NOMO-1 treated with dmso at 0.1 percent for 144 hours (cell line): ENCODE data around the gene CACHD1.
A peak's percentile ranks its signal among the peaks of the same experiment; 100 is the strongest.

Source experiments
- DNase-seq: peaks from one replicate; lab custom pipeline; 2025; ENCODE audit not compliant: unreplicated experiment; lab: John Stamatoyannopoulos, UW

Gene CACHD1

GRCh38 chr1:64519901-64520300 lies 50.0 kb downstream of the CACHD1 start:
- DNase-seq = no peak

GRCh38 chr1:64522740-64523139 lies 52.8 kb downstream of the CACHD1 start:
- no peak for DNase-seq

GRCh38 chr1:64523413-64524337 lies 53.7 kb downstream of the CACHD1 start:
- no peak for DNase-seq

GRCh38 chr1:64524614-64525013 lies 54.7 kb downstream of the CACHD1 start:
- no peak for DNase-seq

GRCh38 chr1:64525116-64525686 lies 55.3 kb downstream of the CACHD1 start:
- no peak for DNase-seq

GRCh38 chr1:64526312-64526711 lies 56.4 kb downstream of the CACHD1 start:
- DNase-seq = no peak

GRCh38 chr1:64527165-64527564 lies 57.2 kb downstream of the CACHD1 start:
- peak; percentile 14 for DNase-seq

- no peak for DNase-seq
Measured at GRCh38 chr1:64527786-64528185, 57.9 kb downstream of the CACHD1 start.

- no peak for DNase-seq
Measured at GRCh38 chr1:64530969-64531692, 61.2 kb downstream of the CACHD1 start.

- DNase-seq = no peak
Measured at GRCh38 chr1:64532646-64533045, 62.7 kb downstream of the CACHD1 start.

GRCh38 chr1:64535938-64536835 lies 66.3 kb downstream of the CACHD1 start:
- DNase-seq = no peak

- DNase-seq = no peak
Measured at GRCh38 chr1:64536836-64537490, 67.0 kb downstream of the CACHD1 start.

GRCh38 chr1:64537942-64538341 lies 68.0 kb downstream of the CACHD1 start:
- no peak for DNase-seq

- DNase-seq = no peak
Measured at GRCh38 chr1:64538389-64538788, 68.5 kb downstream of the CACHD1 start.

GRCh38 chr1:64539289-64539688 lies 69.4 kb downstream of the CACHD1 start:
- no peak for DNase-seq

- no peak for DNase-seq
Measured at GRCh38 chr1:64539781-64540218, 69.9 kb downstream of the CACHD1 start.

- DNase-seq = no peak
Measured at GRCh38 chr1:64540265-64540791, 70.4 kb downstream of the CACHD1 start.

GRCh38 chr1:64542118-64542517 lies 72.2 kb downstream of the CACHD1 start:
- DNase-seq = no peak

GRCh38 chr1:64543831-64544230 lies 73.9 kb downstream of the CACHD1 start:
- DNase-seq = no peak
